Stimulated activated naive B cell treated with anti-CD40 and anti-IgM and Interleukin-4, amounts not matched to agents 10 μg/mL and 1 μg/mL and 100 μg/mL, for 72 hours (primary cell): Measurements from ENCODE around the gene ADGRD1.
A peak's percentile ranks its signal among the peaks of the same experiment; 100 is the strongest.

ENCODE experiments used
- ATAC-seq, 2 donors: fragments of 150-1000 bp; cut with Tn5 transposase; replicated peaks; 2 replicates each; pipeline ENCODE4 v1.10.0; 2021; ENCODE audit warnings: moderate library complexity in 1 of 2
- DNase-seq: peaks from one replicate; pipeline ENCODE4 v3.0.0; 2021
- H3K27ac Mint-ChIP-seq: one replicate; pipeline ENCODE4 v1.8.0; 2022; ENCODE audit warnings: mild to moderate bottlenecking, mixed read lengths
- H3K27me3 Mint-ChIP-seq, 2 donors: one replicate each; pipeline ENCODE4 v1.8.0; 2022; ENCODE audit warnings: mixed read lengths in 2 of 2
- H3K36me3 Mint-ChIP-seq, 2 donors: one replicate each; pipeline ENCODE4 v1.8.0; 2022; ENCODE audit warnings: mixed read lengths in 2 of 2, mild to moderate bottlenecking in 1 of 2
- H3K4me1 Mint-ChIP-seq, 2 donors: one replicate each; pipeline ENCODE4 v1.8.0; 2022; ENCODE audit warnings: mixed read lengths in 2 of 2, mild to moderate bottlenecking in 1 of 2
- H3K4me3 Mint-ChIP-seq, 2 donors: one replicate each; pipeline ENCODE4 v1.8.0; 2022; ENCODE audit warnings: mild to moderate bottlenecking in 2 of 2, mixed read lengths in 2 of 2, moderate library complexity in 1 of 2
- H3K9me3 Mint-ChIP-seq, 2 donors: one replicate each; pipeline ENCODE4 v1.8.0; 2022; ENCODE audit warnings: mixed read lengths in 2 of 2, mild to moderate bottlenecking in 1 of 2

Gene ADGRD1

DNA sequence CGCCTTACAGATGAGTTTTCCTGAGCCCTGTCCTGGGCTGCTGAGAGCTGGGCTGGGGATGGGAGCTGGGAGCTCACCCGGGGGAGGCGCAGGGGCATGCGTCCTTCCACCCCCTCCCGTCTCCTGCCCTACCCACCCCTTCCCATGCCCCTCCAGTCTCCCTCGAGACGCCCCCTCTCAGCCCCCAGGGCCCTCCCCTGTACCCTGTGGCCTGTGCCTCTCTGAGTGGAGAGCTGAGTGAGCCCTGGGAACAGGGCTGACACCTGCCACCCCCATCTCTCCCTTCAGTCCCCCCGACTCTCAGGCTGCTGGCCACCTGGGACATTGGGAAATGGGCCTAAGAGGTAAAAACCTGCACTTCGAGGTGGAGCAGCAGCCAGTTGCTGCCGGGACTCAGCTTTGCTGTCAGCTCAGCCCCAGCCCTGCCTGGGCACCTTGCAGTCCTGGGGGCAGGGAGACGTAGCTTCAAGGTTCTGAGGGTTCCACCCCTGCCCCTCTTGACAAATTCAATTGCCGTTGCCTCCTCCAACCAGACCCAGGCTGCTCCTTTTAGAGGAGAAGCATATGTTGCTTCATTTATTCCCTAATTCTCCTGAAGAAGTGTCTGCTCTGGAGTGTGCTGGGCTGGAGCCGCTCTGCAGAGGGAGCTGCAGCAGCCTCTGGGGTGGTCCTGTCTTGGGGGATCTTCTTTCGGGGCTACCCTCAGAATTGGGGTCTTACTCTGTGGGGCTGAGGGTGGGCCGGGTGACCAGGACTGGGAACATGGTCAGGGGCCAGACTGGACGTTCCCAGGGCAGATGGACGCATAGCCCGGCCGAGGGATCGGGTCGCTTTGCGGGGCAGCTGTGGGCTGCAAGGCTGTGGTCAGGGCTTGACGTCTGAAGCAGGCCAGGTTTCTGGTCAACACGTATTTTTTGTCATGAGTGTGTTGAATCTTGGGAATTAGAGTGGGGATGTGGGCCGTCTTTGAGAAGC is 141.4 kb downstream of the ADGRD1 start:
- Mint-ChIP-seq H3K9me3 (no peaks in the 10 kb centered on the region), H3K4me3 (no peak overlapping the region), H3K36me3 (no peaks in the 10 kb centered on the region), H3K4me1 (peaks cover 33 to 47% of the 10 kb centered on the region in 2 donors), H3K27me3 (peaks cover 4 to 6% of the 10 kb centered on the region in 2 donors), H3K27ac (peak overlapping the region; percentile 11)
- DNase-seq (no peak), ATAC-seq (no peak)

DNA sequence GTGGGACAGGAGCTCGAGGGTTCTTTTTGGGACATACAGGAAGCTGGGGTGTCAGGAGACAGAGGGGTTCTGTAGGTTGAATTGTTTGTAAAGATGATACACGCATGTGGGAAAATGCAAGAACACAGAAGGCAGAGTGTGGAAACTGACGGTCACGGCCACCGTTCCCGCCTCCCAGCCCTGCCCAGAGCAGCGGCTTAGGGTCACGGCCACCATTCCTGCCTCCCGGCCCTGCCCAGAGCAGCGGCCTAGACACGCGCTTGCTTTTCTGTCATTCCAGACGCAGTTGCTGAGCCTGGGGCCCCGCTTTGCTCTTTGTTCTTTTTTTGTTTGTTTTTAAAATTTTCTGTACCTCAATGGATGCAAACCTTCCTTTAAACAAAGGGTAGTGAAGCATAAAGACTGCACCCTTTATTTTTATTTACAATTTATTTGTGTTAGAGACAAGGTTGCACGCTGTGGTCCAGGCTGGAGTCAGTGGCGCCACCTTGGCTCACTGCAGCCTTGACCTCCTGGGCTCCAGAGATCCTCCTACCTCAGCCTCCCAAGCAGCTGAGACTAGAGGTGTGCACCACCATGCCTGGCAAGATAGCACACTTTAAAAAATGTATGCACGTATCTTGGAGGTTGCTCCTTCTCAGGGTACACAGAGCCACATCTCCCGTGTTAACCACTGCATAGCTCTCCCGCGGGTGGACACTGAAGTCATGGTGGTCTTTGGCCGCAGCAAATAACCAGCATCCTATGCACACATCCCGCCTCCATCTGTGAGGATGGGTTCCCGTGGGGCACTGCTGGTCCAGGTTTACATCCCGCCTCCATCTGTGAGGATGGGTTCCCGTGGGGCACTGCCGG is 142.3 kb downstream of the ADGRD1 start:
- DNase-seq = no peak
- no peak for ATAC-seq
- H3K27me3 Mint-ChIP-seq = peaks cover 4 to 6% of the 10 kb centered on the region in 2 donors
- peaks cover 29 to 38% of the 10 kb centered on the region in 2 donors for H3K4me1 Mint-ChIP-seq
- H3K9me3 Mint-ChIP-seq = peaks cover 0 to 2% of the 10 kb centered on the region in 2 donors
- no peak overlapping the region for H3K4me3 Mint-ChIP-seq
- H3K36me3 Mint-ChIP-seq = no peaks in the 10 kb centered on the region
- H3K27ac Mint-ChIP-seq = peak overlapping the region; percentile 11

DNA sequence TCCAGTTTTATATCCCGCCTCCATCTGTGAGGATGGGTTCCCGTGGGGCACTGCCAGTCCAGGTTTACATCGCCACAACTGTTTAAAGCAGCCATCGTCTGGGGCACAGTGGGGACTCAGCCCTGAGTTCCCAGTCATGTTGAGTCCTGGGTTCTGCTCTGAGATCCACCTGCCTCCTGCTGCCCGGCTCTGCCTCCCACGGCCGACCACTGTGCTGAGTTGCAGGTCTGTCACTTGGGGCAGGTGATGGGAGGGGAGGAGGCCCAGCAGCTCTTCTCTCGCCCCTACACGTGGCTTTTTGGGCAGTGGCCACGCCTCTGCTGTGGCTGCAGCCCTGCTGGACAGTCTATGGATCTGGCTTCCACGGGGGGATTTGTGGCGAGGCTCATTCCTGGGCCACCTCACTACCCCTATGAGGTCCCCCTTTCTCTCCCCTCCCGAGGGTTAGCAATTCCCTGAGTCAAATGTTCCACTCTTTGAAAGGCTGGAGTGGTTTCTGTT is 143.0 kb downstream of the ADGRD1 start:
- Mint-ChIP-seq H3K4me3 (no peak overlapping the region), H3K9me3 (peaks cover 0 to 2% of the 10 kb centered on the region in 2 donors), H3K27ac (no peak overlapping the region), H3K4me1 (peaks cover 30 to 37% of the 10 kb centered on the region in 2 donors), H3K27me3 (peaks cover 4 to 6% of the 10 kb centered on the region in 2 donors), H3K36me3 (no peaks in the 10 kb centered on the region)
- DNase-seq (no peak), ATAC-seq (no peak)

DNA sequence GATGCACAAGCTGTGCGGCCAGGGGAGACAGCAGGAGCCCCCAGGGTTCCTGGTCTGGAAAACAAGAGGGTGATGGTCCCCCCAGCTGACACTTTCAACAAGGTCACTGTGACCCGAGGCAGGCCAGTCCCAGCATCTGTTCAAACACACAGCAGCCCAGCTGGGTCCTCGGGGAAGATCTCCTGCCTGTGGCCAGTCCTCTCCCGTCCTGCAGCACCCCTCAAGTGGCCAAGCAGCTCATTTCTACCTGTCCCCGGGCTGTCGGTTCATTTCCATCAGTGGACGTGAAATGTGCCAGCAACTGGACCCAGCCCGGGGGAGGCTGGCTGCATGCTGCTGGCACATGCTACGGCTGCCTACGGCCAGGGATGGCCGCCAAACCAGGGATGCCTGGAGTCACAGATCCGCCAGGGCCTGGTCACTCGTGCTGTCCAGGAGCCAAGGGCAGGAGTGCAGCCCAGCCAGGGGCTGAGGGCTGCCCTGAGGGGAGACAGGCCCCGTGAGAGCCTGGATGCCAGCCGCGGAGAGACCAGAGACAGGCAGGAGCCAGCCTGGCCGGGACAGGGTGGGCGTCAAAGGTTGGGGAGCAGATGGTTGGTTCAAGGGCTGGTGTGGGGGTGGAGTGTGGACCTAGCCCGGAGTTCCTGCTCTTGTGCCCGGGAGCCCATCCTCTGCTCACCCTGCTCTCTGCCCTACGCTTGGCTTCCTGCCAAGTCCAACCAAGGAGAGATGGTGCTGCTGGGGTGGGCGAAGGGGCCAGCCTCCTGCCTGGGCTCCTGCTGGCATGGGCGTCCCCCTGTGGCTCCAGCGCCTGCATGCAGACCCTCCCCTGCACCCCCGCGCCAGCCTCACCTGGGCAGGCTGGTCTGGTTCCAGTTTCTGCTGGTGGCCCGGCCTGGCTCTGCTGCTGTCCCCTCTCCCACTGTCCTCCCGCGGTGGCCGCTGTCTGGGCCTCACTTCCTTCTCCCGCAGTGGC is 143.8 kb downstream of the ADGRD1 start:
- no peak overlapping the region for H3K4me3 Mint-ChIP-seq

DNA sequence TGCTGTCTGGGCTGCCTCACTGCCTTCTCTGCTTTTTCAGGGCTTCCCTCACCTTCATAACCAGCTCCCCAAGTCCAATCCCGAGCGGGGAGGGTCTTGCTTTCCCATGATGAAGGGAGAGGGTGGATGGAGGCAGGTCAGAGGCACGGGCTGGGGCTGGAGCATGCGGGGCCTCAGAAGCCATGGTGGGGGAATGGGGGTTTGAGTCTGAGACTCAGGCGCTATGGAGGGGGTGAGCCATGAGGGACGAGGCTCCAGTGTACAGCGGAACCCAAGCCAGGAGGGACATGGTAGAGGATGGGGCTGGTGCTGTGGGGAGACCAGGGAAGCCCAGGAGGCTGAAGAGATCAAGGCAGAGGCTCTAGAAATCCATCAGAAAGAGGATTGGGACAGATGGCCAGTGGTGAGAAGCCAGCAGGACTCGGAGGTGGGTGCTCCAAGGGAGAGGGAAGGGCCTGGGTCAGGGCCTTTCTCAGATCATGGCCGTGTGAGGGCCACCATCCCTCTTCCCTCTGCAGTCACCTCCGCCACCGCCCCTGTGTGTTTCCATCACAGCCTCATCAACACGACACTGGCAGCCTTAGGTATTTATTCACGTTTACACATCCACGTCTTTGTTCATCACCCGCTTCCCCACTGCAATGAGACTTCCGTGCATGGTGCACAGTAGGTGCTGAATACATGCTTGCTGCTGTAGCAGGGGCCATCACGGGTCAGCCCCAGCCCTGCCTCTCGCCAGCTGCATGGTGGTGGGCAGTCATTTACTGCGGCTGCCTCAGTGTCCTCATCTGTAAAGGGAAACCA is 144.7 kb downstream of the ADGRD1 start:
- Mint-ChIP-seq H3K9me3 (peaks cover 0 to 2% of the 10 kb centered on the region in 2 donors), H3K36me3 (no peaks in the 10 kb centered on the region), H3K4me1 (peaks cover 31 to 36% of the 10 kb centered on the region in 2 donors), H3K4me3 (no peak overlapping the region), H3K27ac (no peak overlapping the region), H3K27me3 (peaks cover 4 to 6% of the 10 kb centered on the region in 2 donors)
- ATAC-seq (no peak), DNase-seq (no peak)

More for the DNA sequence above, 143.8 kb downstream of the ADGRD1 start:
- ATAC-seq (no peak), DNase-seq (no peak)
- Mint-ChIP-seq H3K36me3 (no peaks in the 10 kb centered on the region), H3K9me3 (peaks cover 0 to 2% of the 10 kb centered on the region in 2 donors), H3K27me3 (peaks cover 4 to 6% of the 10 kb centered on the region in 2 donors), H3K4me1 (peaks cover 32 to 37% of the 10 kb centered on the region in 2 donors), H3K27ac (no peak overlapping the region)

DNA sequence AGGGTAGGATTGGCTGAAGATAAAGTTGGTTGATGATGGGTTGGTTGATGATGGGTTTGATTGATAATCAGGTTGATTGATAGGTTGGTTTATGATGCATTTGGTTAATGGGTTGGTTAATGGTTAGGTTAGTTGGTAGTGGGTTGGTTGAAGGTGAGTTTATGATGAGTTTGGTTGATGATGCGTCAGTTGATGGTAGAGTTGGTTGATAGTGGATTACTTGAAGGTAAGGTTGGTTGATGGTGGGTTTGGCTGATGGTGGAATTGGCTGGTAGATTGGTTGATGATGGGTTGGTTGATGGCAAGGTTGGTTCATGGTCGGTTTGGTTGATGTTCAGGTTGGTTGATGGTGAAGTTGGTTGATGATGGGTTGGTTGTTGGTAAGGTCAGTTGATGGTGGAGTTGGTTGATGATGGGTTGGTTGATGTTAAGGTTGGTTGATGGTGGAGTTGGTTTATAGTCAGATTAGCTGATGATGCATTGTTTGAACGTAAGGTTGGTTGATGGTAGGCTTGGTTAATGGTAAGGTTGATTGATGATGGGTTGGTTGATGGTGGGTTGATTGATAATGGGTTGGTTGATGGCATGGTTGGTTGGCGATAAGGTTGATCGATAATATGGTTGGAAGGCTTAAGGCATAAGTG is 146.4 kb downstream of the ADGRD1 start:
- Mint-ChIP-seq H3K27ac (no peak overlapping the region), H3K9me3 (peaks cover 0 to 2% of the 10 kb centered on the region in 2 donors), H3K36me3 (no peaks in the 10 kb centered on the region), H3K27me3 (peaks cover 4 to 11% of the 10 kb centered on the region in 2 donors), H3K4me3 (no peak overlapping the region), H3K4me1 (peaks cover 22 to 36% of the 10 kb centered on the region in 2 donors)
- DNase-seq (no peak), ATAC-seq (no peak)

DNA sequence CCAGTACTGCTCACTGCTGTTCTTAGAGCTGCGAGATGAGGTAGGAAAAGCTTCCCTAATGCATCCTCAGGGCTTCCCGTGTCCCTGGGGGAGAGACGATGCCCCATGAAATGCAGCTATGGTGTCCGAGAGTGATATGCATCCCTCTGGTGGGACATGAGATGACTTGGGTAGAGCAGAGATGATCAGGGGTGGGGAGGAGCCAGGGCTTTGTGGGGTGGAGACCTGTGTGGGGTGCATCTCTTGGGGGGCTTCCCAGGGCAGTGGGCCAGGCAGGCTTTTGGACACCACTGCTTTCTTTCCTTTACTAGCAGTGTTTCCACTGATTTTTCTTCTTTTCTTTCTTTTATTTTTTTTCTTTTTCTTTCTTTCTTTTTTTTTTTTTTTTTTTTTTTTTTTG is 147.3 kb downstream of the ADGRD1 start:
- H3K36me3 Mint-ChIP-seq = peaks cover 0 to 4% of the 10 kb centered on the region in 2 donors
- ATAC-seq = no peak

DNA sequence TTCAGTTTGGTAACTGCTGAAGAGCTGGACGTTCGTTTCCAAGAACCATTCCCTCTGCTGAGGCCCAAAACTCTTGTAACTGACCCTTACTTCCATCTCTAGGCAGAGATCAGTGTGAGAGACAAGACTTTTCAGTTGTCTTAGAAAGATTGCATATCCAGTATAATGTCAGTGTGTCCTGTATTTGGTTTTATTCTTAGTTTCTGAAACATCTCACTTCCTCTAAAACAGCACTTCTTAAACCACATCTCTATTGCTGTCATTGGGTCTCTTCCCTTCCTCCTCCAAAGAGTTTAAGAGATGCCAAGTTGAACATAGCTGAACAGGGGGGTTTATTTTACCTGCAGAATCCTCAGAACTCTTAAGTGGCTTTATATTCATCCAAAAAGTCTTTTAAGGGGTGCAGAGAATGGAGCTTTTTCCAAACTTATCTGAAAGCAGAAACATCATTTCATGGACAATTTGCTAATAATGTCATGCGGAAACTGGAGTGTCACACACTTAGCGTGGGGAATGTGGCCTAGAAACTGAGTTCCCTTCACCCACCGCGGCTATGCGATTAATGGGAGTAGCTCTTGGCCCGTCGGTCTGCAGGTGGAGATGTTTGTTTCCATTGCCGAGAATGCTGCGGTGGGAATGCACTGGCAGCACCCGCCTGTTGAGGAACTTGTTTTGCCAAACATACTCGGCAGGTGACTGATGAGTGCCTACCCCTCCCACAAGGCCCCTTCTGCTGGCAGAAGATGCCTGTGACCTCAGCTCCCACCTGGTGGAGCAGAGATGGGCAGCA is 148.2 kb downstream of the ADGRD1 start:
- peaks cover 3 to 23% of the 10 kb centered on the region in 2 donors for H3K27me3 Mint-ChIP-seq
- H3K36me3 Mint-ChIP-seq = peaks cover 0 to 4% of the 10 kb centered on the region in 2 donors
- DNase-seq (no peak), ATAC-seq (peak; percentile 74 to 80)
- H3K4me1 Mint-ChIP-seq = peaks cover 25 to 44% of the 10 kb centered on the region in 2 donors
- H3K9me3 Mint-ChIP-seq = peaks cover 0 to 2% of the 10 kb centered on the region in 2 donors
- H3K4me3 Mint-ChIP-seq = peak overlapping the region; percentile 56 to 57
- H3K27ac Mint-ChIP-seq = peak overlapping the region; percentile 68

More for the DNA sequence above, 147.3 kb downstream of the ADGRD1 start:
- Mint-ChIP-seq H3K27me3 (peaks cover 3 to 14% of the 10 kb centered on the region in 2 donors), H3K4me1 (peaks cover 21 to 39% of the 10 kb centered on the region in 2 donors), H3K27ac (no peak overlapping the region), H3K4me3 (no peak overlapping the region), H3K9me3 (peaks cover 0 to 2% of the 10 kb centered on the region in 2 donors)
- DNase-seq = no peak

DNA sequence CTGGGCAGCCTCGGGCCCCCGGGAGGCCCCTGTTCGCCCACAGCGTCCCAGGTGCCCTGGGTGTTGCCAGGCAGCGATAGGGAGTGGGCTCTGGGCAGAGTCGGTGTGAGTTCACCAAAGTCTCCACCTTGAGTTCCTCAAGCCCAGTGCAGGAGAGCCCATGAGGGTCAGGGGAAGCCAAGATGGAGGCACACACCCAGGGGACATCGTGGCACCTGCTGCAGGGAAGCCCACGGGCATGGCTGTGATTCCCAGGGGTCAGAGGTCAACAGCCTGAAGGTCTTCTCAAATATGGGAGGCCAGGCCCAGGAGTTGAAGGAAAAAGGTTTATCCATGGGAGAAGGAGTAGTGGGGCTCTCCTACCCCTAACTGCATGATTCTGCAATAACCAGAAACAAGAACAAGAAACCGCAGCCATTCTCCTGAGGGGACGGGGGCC is 148.8 kb downstream of the ADGRD1 start:
- H3K4me3 Mint-ChIP-seq = peak overlapping the region in 1 of 2 donors; percentile 16
- peaks cover 0 to 4% of the 10 kb centered on the region in 2 donors for H3K36me3 Mint-ChIP-seq
- H3K4me1 Mint-ChIP-seq = peaks cover 25 to 44% of the 10 kb centered on the region in 2 donors
- DNase-seq (no peak), ATAC-seq (no peak)
- peaks cover 0 to 2% of the 10 kb centered on the region in 2 donors for H3K9me3 Mint-ChIP-seq
- peak overlapping the region; percentile 70 for H3K27ac Mint-ChIP-seq
- H3K27me3 Mint-ChIP-seq = peaks cover 3 to 23% of the 10 kb centered on the region in 2 donors

DNA sequence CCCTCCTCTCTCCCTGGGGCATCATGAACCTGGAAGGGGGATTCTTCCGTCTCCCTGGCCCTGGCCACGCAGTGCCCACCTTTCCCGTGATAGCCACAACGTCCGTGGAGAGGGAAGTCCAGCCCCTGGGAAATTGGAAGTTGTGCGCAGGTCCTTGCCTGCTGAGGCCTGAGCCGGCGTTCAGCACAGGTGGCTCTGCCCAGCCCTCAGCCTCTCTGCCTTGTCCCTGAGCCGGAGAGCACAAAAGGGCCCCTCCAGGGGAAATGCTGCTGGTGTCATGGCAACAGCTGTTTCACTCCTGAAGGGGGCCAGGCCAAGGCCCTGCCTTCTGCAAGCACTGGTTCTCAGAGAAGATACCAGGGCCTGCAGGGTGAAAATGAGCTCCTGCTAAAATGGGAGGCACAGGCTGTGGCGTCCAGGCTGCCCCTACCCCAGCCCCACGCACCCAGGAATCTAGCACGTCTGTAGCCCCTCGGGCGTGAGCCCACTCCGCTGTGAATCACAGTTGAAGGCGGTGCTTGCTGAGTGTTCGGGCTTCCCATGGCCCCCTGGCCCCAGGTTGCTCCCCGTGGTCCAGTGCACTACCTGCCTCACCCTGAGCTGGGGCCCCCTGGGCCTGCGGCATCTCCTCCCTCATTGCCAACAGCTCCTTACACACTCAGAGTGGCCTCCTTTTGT is 149.4 kb downstream of the ADGRD1 start:
- peak overlapping the region; percentile 20 for H3K27ac Mint-ChIP-seq
- no peak for ATAC-seq
- H3K4me3 Mint-ChIP-seq = no peak overlapping the region
- no peak for DNase-seq
- peaks cover 0 to 2% of the 10 kb centered on the region in 2 donors for H3K9me3 Mint-ChIP-seq
- H3K36me3 Mint-ChIP-seq = peaks cover 0 to 4% of the 10 kb centered on the region in 2 donors
- peaks cover 3 to 23% of the 10 kb centered on the region in 2 donors for H3K27me3 Mint-ChIP-seq
- peaks cover 25 to 44% of the 10 kb centered on the region in 2 donors for H3K4me1 Mint-ChIP-seq
